NCI-H2029 (cell line): ENCODE results near the gene HIVEP2.
A peak's percentile ranks its signal among the peaks of the same experiment; 100 is the strongest.

Experiments
- DNase-seq: peaks from one replicate; lab custom pipeline; 2025; lab: John Stamatoyannopoulos, UW

HIVEP2 gene

GRCh38 chr6:142946181-142946923, 1.4 kb upstream of the HIVEP2 start:
- peak; percentile 78 for DNase-seq

GRCh38 chr6:142945446-142946180, 637 bp upstream of the HIVEP2 start:
- no peak for DNase-seq

- no peak for DNase-seq
Measured at GRCh38 chr6:142944124-142945048, 590 bp downstream of the HIVEP2 start.

- DNase-seq, result no peak
Measured at GRCh38 chr6:142943711-142944123, 1.3 kb downstream of the HIVEP2 start.

- no peak for DNase-seq
Measured at GRCh38 chr6:142942805-142943227, 2.2 kb downstream of the HIVEP2 start.

- no peak for DNase-seq
Measured at GRCh38 chr6:142942238-142942637, 2.7 kb downstream of the HIVEP2 start.

- no peak for DNase-seq
Measured at GRCh38 chr6:142941018-142941417, 4.0 kb downstream of the HIVEP2 start.

GRCh38 chr6:142940487-142940886, 4.5 kb downstream of the HIVEP2 start:
- no peak for DNase-seq

- DNase-seq, result no peak
Measured at GRCh38 chr6:142938510-142938909, 6.5 kb downstream of the HIVEP2 start.

GRCh38 chr6:142937986-142938385, 7.0 kb downstream of the HIVEP2 start:
- DNase-seq, result no peak

GRCh38 chr6:142935553-142936517, 9.1 kb downstream of the HIVEP2 start:
- DNase-seq, result no peak

- no peak for DNase-seq
Measured at GRCh38 chr6:142934599-142934998, 10.4 kb downstream of the HIVEP2 start.

- no peak for DNase-seq
Measured at GRCh38 chr6:142934106-142934505, 10.9 kb downstream of the HIVEP2 start.

- no peak for DNase-seq
Measured at GRCh38 chr6:142933701-142934100, 11.3 kb downstream of the HIVEP2 start.

- DNase-seq, result no peak
Measured at GRCh38 chr6:142932889-142933288, 12.1 kb downstream of the HIVEP2 start.

- no peak for DNase-seq
Measured at GRCh38 chr6:142929751-142930358, 15.1 kb downstream of the HIVEP2 start.

GRCh38 chr6:142927904-142928303, 17.1 kb downstream of the HIVEP2 start:
- DNase-seq, result no peak

GRCh38 chr6:142927271-142927580, 17.8 kb downstream of the HIVEP2 start:
- DNase-seq, result no peak

GRCh38 chr6:142926494-142927270, 18.3 kb downstream of the HIVEP2 start:
- DNase-seq, result no peak

GRCh38 chr6:142926177-142926493, 18.8 kb downstream of the HIVEP2 start:
- DNase-seq, result no peak
